Coronary artery (tissue), 2 donors: ENCODE measurements around the gene POLA2.
A peak's percentile ranks its signal among the peaks of the same experiment; 100 is the strongest.

ENCODE experiments used
- DNase-seq: peaks from one replicate; pipeline ENCODE4 v3.0.0-alpha.2; 2017; ENCODE audit warnings: low spot score
- H3K27ac ChIP-seq, 2 donors: fragments of 200-600 bp; sonication (generic); one replicate each; pipeline ENCODE4 v1.5.1; 2016 to 2019
- H3K4me3 ChIP-seq: fragments of 200-600 bp; sonication (generic); 2 replicates; pipeline ENCODE4 v1.5.1; 2016; ENCODE audit warnings: mild to moderate bottlenecking, moderate library complexity
- CTCF ChIP-seq: fragments of 200-600 bp; sonication (generic); IDR thresholded peaks from one replicate; pipeline ENCODE4 v1.5.1; 2019; ENCODE audit warnings: antibody characterized with exemption

Gene POLA2

GRCh38 chr11:65307298-65308229 lies 45.8 kb downstream of the POLA2 start:
- no peak for DNase-seq
- H3K27ac ChIP-seq = no peak overlapping the region
- H3K4me3 ChIP-seq = no peak overlapping the region
- no peak for TF ChIP-seq CTCF

DNA sequence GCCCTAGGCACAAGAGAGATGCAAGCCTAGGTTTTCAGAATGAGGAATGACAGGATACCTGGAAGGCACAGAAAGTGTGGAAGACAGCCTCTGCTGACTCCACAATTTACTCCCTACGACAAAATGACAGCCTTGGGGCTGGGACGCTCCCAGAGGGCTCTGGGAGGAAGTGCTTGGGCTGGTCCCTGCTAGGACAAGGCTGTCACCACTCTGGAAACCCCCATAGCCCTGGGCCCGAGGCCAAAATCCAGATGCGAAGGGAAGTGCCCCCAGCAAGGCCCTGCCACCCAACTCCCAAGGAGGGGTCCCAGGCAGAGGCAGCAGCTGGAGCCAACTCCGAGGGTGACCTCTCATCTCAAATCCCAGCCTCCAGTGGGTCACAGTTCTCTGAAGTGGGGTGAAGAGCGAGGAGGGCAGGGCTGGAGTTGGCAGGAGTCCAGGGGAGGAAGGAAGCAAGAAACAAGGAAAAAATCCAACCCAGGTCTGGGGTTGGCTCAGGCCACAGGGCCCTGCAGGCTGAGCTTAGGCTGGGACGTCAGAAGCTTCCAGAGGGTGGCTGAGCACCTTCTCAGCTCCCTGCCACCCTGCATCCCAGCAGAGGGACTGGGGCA lies 46.6 kb downstream of the POLA2 start:
- Histone ChIP-seq H3K27ac (peak overlapping the region in 1 of 2 donors; percentile 47), H3K4me3 (no peak overlapping the region)
- no peak for TF ChIP-seq CTCF
- DNase-seq = no peak

- peak overlapping the region in 1 of 2 donors; percentile 47 for H3K27ac ChIP-seq
- TF ChIP-seq CTCF = no peak
- H3K4me3 ChIP-seq = no peak overlapping the region
These were observed 47.2 kb downstream of the POLA2 start for GRCh38 chr11:65309006-65309405.

GRCh38 chr11:65310215-65310614 lies 48.5 kb downstream of the POLA2 start:
- TF ChIP-seq CTCF = no peak
- Histone ChIP-seq H3K4me3 (no peak overlapping the region), H3K27ac (no peak overlapping the region)
- no peak for DNase-seq

More at GRCh38 chr11:65309006-65309405, 47.2 kb downstream of the POLA2 start:
- no peak for DNase-seq

- Histone ChIP-seq H3K4me3 (no peak overlapping the region), H3K27ac (no peak overlapping the region)
- no peak for TF ChIP-seq CTCF
- no peak for DNase-seq
These were observed 49.0 kb downstream of the POLA2 start for GRCh38 chr11:65310736-65311135.

DNA sequence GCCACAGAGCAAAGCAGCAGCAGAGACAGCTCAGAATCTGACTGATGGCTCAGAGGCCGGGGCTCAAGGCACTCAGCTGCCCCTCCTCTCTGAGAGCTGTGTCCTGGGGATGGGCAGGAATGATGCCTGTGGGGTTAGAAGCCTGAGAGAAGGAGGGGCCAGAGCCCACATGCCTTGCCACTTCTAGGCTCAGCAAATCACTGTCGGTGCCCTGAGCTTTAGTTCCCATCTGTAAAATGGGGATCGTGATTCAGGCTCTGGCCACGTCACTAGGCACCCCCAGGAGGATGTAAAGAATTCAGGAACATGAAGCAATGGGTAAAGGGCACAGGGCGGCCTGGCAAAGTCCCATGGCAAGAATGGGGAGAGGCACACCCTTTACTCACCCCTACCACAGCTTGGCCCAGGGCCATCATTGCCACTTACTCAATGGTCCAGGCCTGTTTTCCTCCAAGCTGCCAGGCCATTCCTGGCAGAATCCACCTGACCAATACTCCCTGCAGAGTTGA lies 49.5 kb downstream of the POLA2 start:
- DNase-seq = no peak
- Histone ChIP-seq H3K4me3 (no peak overlapping the region), H3K27ac (no peak overlapping the region)
- no peak for TF ChIP-seq CTCF
